Activated B cell treated with CpG ODN at 0.5 μM for 24 hours (primary cell): ENCODE data around the gene NCAPH2. TPM values are rescaled to one million over a fixed set of nuclear protein-coding genes. Genes with fewer than 3 reads are reported as not detected.

Source experiments
- ATAC-seq: fragments of 200-7000 bp; cut with Tn5 transposase; one replicate; pipeline ENCODE4 v1.10.0; 2021; ENCODE audit warnings: low read depth, mild to moderate bottlenecking, moderate library complexity
- CTCF ChIA-PET: fragments of 350-600 bp; sonication (Branson Sonifier 250); formaldehyde crosslinking; loops from one replicate; lab custom pipeline; 2021; ENCODE audit warnings: antibody characterized with exemption; lab: Charles Lee
- POLR2A ChIA-PET: fragments of 350-600 bp; sonication (Branson Sonifier 250); formaldehyde crosslinking; loops from one replicate; lab custom pipeline; 2021; ENCODE audit warnings: antibody characterized with exemption; lab: Charles Lee
- DNase-seq: peaks from one replicate; pipeline ENCODE4 v3.0.0; 2022
- H3K27ac Mint-ChIP-seq: one replicate; pipeline ENCODE4 v1.8.0; 2020; ENCODE audit warnings: mixed read lengths
- H3K27me3 Mint-ChIP-seq: one replicate; pipeline ENCODE4 v1.8.0; 2021; ENCODE audit warnings: mixed read lengths
- H3K36me3 Mint-ChIP-seq: one replicate; pipeline ENCODE4 v1.8.0; 2021; ENCODE audit warnings: low read depth, mixed read lengths
- H3K4me1 Mint-ChIP-seq: one replicate; pipeline ENCODE4 v1.8.0; 2021; ENCODE audit warnings: mixed read lengths
- H3K4me3 Mint-ChIP-seq: one replicate; pipeline ENCODE4 v1.8.0; 2020; ENCODE audit warnings: mild to moderate bottlenecking, mixed read lengths
- H3K9me3 Mint-ChIP-seq: one replicate; pipeline ENCODE4 v1.8.0; 2020; ENCODE audit warnings: mixed read lengths
- intact Hi-C: fragments of 100-400 bp; cut with micrococcal nuclease; formaldehyde crosslinking; loops from one replicate; pipeline ENCODE4 v1.15.1; 2024
- total RNA-seq: library from RNA; stranded (reverse); gene quantifications from 2 replicates; pipeline ENCODE4 v1.2.3, GENCODE V29; 2022
- TF ChIP-seq, protein P1 (sequence below): fragments of 200-600 bp; IDR thresholded peaks from one replicate; pipeline ENCODE4 v1.8.0; 2022; ENCODE audit warnings: antibody characterized with exemption, mild to moderate bottlenecking

The NCAPH2 gene
- total RNA-seq, 1 donor from 2014 or later, result 68.2 TPM

- Mint-ChIP-seq H3K36me3 (peaks cover 46% of the 10 kb centered on the region), H3K9me3 (no peaks in the 10 kb centered on the region), H3K4me3 (no peak overlapping the region), H3K27ac (no peak overlapping the region), H3K4me1 (peaks cover 50% of the 10 kb centered on the region), H3K27me3 (no peaks in the 10 kb centered on the region)
- DNase-seq (no peak), ATAC-seq (no peak)
- ChIA-PET POLR2A (interaction anchor here (0.8 to 2.1 kb wide), 3 partner anchors 17 to 154 kb away, joined by 3 to 5 read pairs (median 3); no protein-coding TSS in a partner anchor), CTCF (interaction anchor here (0.6 to 1.0 kb wide), 2 partner anchors 153 to 191 kb away, joined by 3 read pairs; no protein-coding TSS in a partner anchor)
- intact Hi-C loops, result no loop called here
- TF ChIP-seq, protein P1, sequence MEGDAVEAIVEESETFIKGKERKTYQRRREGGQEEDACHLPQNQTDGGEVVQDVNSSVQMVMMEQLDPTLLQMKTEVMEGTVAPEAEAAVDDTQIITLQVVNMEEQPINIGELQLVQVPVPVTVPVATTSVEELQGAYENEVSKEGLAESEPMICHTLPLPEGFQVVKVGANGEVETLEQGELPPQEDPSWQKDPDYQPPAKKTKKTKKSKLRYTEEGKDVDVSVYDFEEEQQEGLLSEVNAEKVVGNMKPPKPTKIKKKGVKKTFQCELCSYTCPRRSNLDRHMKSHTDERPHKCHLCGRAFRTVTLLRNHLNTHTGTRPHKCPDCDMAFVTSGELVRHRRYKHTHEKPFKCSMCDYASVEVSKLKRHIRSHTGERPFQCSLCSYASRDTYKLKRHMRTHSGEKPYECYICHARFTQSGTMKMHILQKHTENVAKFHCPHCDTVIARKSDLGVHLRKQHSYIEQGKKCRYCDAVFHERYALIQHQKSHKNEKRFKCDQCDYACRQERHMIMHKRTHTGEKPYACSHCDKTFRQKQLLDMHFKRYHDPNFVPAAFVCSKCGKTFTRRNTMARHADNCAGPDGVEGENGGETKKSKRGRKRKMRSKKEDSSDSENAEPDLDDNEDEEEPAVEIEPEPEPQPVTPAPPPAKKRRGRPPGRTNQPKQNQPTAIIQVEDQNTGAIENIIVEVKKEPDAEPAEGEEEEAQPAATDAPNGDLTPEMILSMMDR, result no peak
Measured at GRCh38 chr22:50467341-50467740, 40.7 kb upstream of the NCAPH2 start.

GRCh38 chr22:50467773-50468440 lies 40.1 kb upstream of the NCAPH2 start:
- H3K27ac Mint-ChIP-seq, result peak overlapping the region; percentile 88
- DNase-seq, result no peak
- H3K9me3 Mint-ChIP-seq, result no peaks in the 10 kb centered on the region
- ATAC-seq, result no peak
- TF ChIP-seq, protein P1, result no peak
- ChIA-PET CTCF (interaction anchor here (0.6 to 1.0 kb wide), 2 partner anchors 153 to 192 kb away, joined by 3 read pairs; no protein-coding TSS in a partner anchor), POLR2A (interaction anchor here (0.8 to 3.7 kb wide), 8 partner anchors 13 to 153 kb away, joined by 3 to 37 read pairs (median 6); partner anchors contain the start of genes ADM2 and SCO2)
- H3K4me3 Mint-ChIP-seq, result no peak overlapping the region
- no peaks in the 10 kb centered on the region for H3K27me3 Mint-ChIP-seq
- peaks cover 43% of the 10 kb centered on the region for H3K36me3 Mint-ChIP-seq
- intact Hi-C loops, result loop anchor here (2.0 kb wide), 2 partner anchors 17 to 277 kb away; no protein-coding TSS in a partner anchor
- H3K4me1 Mint-ChIP-seq, result peaks cover 55% of the 10 kb centered on the region

GRCh38 chr22:50468626-50469025 lies 39.4 kb upstream of the NCAPH2 start:
- POLR2A ChIA-PET, result interaction anchor here (0.5 to 3.7 kb wide), 11 partner anchors 12 to 154 kb away, joined by 3 to 37 read pairs (median 6); partner anchors contain the start of genes ADM2 and SCO2
- intact Hi-C loops, result loop anchor here (1.0 to 2.0 kb wide), 4 partner anchors 18 to 278 kb away; partner anchors contain the start of gene CHKB
- no peak for ATAC-seq
- TF ChIP-seq, protein P1, result no peak
- Mint-ChIP-seq H3K27me3 (no peaks in the 10 kb centered on the region), H3K9me3 (no peaks in the 10 kb centered on the region), H3K4me3 (peak overlapping the region; percentile 68), H3K27ac (peak overlapping the region; percentile 88), H3K4me1 (peaks cover 63% of the 10 kb centered on the region), H3K36me3 (peaks cover 37% of the 10 kb centered on the region)
- DNase-seq, result no peak
- CTCF ChIA-PET, result interaction anchor here (2.1 to 2.5 kb wide), 2 partner anchors 29 to 152 kb away, joined by 9 to 12 read pairs; no protein-coding TSS in a partner anchor

GRCh38 chr22:50469377-50470305 lies 38.4 kb upstream of the NCAPH2 start:
- no peaks in the 10 kb centered on the region for H3K27me3 Mint-ChIP-seq
- TF ChIP-seq, protein P1, result no peak

More at GRCh38 chr22:50469377-50470305, 38.4 kb upstream of the NCAPH2 start:
- peaks cover 29% of the 10 kb centered on the region for H3K36me3 Mint-ChIP-seq
- H3K27ac Mint-ChIP-seq, result peak overlapping the region; percentile 88
- H3K4me1 Mint-ChIP-seq, result peaks cover 69% of the 10 kb centered on the region
- peak; percentile 81 for ATAC-seq
- peak overlapping the region; percentile 68 for H3K4me3 Mint-ChIP-seq
- CTCF ChIA-PET, result interaction anchor here (0.7 to 2.5 kb wide), 6 partner anchors 10 to 151 kb away, joined by 3 to 12 read pairs (median 4); partner anchors contain the start of gene SCO2
- DNase-seq, result peak; percentile 84
- intact Hi-C loops, result loop anchor here (1.0 to 10.0 kb wide), 11 partner anchors 12 to 535 kb away; partner anchors contain the start of genes ADM2, CHKB, LMF2 and SCO2
- no peaks in the 10 kb centered on the region for H3K9me3 Mint-ChIP-seq
- POLR2A ChIA-PET, result interaction anchor here (0.5 to 3.7 kb wide), 28 partner anchors 11 to 464 kb away, joined by 3 to 37 read pairs (median 5); partner anchors contain the start of genes ADM2, CHKB, HDAC10 and LMF2
